Activated CD4-positive, CD25-positive, alpha-beta regulatory T cell treated with anti-CD3 and anti-CD28 coated beads, Interleukin-2, amount 50 U/mL, for 16 hours (primary cell): ENCODE data around the gene CD207.
"Not testable (repeated sequence)": the region's sequence is repeated elsewhere in the genome, so short reads cannot be mapped to it uniquely, and the experiment has no call there.

Experiments
- DNase-seq: peaks from one replicate; pipeline ENCODE4 v3.0.0-alpha.2; 2020; ENCODE audit warnings: low read depth, low spot score

CD207 gene

DNA sequence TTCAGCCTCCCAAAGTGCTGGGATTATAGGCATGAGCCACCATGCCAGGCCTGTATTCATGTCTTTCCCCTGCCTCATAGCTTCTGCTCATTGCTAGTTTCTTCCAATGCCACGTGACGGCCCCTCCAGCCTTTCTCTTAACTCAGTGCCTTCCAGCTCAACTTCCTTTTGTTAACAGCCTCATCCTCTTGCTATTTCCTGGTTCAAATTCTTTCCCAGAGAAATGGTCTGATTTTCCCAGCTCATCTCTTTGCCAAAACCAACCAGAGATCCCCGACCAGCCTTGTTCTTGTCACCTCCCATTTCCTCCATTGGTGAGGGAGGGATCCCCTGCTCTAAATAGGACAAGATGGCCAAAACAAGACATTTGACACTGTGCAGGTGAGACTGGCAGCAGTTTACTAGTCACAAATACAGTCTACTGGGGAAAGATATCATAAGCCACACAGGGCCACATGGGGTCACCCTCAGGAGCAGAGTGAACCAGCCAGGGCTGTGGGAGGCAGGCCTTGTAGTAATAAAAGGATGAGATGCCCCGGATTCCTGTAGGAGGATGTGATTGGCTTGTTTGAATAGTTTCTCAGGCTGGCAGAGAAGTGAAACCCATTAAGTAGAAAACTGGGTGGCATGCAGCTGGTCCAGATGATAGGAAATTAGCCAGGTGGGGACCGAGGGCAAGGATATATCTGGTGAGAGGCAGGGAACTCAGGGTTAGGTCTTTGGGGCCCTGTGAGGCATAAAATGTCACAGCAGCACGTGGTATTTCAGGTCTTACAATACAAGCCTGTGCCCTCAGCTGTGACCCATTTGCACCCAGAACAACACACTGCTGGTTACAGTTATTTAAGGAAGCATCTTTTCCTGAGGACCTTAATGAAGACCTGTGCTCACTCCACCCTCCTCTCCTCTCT, 6.4 kb downstream of the CD207 start:
- DNase-seq, result no peak

DNA sequence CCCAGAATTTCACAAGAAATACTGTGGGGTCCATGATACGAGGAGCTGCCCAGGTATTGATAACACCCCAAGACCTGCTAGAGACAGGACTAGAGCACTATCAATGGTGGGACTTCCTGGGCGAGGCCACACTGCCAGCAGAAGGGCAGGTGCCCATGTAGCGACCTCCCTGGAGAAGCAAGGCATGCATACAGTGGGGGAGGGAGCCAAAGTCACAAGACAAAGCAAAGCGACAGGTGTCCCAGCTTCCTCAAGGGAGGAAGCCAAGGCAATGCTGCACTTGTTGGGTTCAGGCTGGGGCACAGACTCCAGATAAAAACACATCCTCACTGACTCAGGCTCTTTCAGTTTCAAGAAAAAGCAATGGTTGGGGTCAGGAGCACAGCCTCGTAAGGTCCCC, 7.5 kb downstream of the CD207 start:
- DNase-seq, result no peak

DNA sequence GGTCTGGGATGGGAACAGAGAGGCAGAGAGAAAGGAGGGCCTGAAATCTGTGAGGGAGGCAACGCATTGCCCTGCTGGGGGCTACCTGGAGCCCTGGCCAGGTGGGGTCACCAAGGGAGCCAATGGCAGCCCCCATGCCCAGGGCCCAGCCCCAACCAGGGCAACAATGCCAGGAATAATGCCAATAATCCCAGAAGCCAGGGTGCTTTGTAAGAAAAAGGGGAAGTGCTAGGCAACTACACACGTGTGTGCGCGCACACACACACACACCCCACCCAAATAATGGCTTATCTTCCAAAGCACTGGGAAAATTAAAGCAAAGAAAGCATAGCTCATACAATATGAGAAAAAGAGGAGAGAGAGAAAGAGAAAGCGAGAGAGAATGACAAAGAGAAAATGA, 8.2 kb downstream of the CD207 start:
- no peak for DNase-seq

DNA sequence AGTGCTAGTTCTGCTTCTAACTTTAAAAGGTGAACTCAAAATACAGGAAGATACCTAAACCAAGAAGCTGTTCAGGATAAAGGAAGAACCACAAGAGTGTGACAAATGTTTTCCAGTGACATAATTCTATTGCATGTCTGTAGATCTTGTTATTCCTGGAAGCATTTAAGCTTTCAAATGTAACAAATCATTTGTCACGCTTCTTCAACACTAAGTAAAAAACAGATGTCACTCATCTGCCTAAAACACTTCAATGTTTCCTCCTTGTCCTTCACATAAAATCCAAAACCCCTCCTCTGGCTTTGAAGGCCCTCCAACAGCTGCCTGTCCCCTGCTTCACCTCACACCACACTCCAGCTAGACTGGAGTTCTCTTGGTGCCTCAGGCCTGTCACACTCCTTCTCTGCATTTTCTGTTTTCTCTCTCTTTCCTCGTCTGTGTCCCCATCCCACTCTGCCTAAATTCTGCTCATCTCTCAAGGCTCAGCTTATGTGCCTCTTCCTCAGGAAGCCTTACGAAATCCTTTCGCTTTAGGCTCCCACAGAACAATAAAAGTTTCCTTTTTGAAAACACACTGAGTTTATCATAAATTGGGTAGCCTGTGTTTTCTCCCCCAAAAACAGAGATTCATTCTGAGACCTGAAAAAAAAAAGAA, 8.8 kb downstream of the CD207 start:
- DNase-seq, result no peak

DNA sequence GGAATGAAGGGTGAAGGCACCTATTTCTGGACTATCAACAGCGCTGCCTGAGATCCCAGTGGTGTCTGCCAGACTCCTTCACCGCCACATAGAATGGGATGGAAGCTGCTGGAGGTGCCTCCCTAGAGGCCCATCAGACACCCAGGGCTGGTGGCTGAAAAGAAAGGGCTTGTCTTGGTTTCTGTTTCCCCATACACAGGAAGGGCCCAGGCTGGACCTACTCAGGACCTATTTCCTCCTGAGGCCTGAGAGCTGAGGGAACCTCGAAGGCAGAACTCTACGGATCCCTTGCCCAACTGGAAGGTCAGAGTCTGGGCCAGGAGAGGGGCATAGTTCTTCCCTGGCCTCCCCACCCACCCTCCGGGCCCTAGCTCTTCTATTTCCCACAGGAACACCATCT, 12.4 kb downstream of the CD207 start:
- DNase-seq, result no peak

DNA sequence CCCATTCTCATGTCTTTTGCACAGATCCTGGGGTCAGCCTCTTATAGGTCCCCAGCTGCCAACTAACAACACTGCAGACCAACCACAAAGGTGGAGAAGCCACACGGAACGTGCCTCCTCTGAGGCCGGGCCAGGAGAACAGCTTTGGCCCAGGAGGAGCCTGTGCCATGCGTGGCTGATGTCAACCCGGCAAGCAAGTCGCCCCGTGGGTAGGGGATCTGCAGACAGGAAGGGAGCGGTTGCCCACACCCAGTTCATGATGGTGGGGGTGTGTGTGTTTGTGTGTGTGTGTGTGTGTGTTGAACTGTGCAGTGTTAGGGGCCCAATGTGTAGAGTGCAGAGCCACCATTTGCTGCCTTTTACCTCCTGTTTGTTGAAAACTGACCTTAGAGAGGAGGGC, 12.8 kb downstream of the CD207 start:
- no peak for DNase-seq

DNA sequence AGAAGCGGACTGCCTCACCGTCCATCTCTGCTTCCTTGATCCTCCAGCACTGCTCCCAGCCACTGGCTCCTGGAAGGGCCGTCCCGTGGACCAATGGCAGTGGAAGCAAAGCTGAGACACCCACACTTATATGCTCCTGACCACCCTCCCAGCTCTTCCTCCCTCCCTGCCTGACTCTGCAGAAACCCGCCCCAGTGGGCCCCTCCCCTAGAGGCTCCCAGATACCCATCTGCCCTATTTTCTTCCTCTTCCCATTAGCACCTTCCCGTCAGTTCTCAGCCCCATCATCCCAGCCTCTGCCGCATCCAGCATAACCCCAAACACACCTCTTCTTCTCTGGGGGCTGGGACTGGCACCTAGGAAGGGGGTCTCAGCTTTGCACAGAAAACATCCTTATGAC, 15.1 kb downstream of the CD207 start, which contains the start of gene CLEC4F:
CLEC4F (minus strand) TSS at position 101 of the 400 bp plus-strand sequence; CDS start at position 25, 76 bp downstream.
- DNase-seq, result no peak

DNA sequence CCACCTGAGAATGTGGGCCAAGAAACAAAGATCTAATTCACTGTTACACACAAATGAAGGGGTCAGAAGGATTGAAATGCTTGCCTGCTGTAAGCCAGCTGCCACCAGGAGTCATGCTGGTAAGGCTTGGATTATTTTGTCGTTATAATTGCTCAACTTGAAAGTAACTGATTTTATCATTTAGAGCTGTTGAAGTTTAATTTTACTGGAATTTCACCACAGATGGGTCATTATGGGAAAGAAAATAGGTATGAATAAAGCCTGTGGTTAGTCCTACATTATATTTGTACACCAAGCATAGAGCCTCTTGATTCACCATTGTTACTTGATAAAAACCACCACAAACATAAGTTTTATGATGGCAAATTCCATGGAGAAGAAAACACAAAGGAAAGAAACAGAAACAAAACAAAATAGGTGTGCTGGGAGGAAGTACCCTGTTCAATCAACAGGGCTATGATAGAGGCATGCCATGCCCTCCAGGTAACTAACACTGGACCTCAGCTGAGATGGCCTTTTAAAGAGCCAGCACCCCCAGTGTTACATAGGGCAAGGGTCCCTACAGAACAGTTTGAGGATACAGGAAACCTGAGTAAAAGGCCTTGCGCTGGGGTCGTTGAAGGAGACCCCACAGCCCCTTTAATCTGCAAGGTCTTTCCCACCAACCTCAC, 18.2 kb downstream of the CD207 start:
- no peak for DNase-seq

DNA sequence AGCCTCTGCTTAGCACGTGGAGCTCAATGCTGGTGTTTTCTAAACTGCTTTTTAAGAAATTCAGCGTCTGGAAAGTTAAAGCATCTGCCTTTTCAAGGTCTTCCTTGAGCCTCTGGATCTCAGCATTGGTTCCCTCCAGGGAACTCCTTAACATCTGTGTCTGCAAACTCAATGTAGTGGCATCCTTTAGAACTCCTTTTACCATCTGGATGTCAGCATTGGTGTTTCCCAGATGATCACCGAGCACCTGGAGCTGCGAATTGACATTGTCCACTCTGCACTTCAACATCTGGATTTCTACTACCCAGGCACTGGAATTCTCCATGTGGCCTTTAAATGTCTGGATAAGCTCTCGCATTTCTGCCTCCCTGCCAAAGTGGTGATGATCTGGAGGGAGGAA, 18.9 kb downstream of the CD207 start:
- DNase-seq, result no peak

DNA sequence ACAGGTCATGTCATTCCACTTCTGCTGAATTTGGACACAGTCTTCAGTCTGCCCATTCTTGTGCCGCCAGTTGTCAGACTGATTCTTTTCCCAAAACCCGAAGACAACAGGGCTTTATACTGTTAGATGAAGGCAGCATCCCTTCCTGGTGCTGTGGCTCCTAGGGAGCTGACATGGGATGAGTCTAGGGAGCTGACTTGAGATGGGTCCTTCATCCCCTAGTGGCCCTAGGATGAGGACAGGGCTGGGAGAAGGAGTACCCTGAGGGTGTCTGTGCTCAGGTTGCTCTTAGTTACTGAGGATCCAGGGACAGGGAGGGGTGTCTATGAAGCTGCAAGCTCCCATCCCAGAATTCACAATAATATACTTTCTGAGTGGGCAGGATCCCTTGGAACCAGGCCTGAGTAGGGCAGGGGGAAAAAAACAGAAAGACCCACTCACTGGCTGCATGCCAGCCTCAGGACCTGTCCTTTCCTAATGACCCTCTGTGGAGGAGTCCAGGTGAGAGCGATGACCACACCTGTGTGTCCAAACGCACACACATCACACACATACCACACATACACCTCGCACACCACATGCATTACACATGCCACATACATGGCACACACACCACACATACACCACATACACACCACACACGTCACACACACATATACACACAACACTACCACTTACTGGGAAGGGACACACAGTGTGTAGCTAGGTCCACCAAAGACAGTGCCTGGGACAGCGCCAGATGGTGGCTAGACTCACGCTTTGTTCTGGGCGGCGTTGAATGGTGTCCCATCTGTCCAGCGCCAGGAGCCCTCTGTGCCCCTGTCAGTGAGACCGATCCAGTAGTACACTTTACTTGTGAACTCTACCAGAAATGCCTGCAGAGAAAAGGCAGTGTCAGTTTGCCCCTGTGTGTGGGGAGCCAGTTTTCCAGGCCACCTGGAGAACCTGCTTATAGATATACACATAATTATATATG, 26.3 kb downstream of the CD207 start:
- DNase-seq, result no peak

DNA sequence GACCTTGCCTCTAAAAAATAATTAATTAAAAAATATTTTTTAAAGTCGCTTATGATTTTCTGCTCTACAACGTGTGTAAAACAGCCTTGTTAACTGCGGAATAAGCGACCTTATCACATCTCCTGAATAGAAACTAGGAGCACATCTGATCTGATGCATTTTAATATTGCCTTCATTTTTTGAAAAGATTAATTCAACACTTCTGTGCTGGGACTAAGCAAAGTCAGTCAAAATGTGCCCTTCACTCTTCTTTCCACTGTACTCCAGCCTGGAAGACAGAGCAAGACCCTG, 27.8 kb downstream of the CD207 start:
- DNase-seq, result no peak

DNA sequence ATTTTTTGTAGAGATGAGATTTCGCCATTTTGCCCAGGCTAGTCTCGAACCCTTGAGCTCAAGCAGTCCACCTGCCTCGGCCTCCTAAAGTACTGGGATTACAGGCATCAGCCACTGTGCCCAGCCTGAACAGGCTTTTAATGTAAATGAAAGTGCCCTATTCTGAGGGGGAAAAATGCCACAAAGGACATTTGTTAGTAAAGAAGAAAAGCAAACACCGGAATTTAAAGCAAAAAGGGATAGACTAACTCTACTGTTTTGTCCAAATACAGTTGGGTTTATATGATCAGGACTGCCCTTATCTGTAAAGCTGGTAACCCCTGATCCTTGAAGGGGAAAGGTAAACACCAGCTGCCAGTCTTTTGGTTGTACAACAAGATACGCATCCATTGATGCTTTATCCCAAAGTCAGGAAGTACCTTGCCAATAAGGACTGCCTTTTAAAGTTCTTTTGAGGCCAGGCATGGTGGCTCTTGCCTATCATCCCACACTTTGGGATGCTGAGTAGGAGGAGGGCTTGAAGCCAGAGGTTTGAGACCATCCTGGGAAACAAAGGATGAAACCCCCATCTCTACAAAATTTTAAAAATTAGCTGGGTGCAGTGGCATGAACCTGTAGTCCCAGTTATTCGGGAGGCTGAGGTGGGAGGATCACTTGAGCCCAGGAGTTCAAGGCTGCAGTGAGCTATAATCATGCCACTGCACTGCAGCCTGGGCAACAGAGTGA, 28.4 kb downstream of the CD207 start:
- DNase-seq, result no peak

DNA sequence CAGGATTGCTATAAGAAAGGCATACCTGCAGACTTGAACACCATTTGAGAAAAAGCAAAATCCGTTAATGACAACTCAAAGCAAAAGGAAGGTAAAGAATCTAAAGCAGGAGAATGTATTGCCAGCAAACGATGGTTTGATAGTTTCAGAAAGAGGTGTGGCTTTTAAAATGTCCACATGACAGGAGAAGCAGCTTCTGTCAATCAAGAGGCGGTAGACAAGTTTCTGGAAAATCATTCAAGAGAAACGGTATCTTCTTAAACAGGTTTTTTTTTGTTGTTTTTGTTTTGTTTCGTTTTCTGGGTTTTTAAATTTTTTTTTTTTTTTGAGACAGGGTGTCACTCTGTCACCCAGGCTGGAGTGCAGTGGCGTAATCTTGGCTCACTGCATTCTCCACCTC, 29.0 kb downstream of the CD207 start:
- DNase-seq, result no peak

DNA sequence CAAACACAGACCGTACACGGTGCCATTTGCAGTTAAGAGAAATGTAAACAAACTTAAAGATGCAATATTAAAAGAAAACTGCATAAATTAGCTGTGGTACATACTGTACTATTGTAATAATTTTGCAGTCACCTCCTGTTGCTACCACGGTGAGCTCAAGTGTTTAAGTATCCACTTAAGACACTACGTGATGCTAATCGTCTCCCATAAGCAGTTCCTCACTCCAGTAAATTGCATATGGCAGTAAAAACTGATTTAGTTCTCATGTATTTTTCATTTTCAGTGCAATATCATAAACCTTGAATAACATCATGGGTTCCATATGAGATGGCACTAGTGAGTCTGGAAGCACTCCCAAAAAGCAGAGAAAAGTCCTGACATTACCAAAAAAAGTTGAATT, 29.6 kb downstream of the CD207 start:
- DNase-seq, result no peak

DNA sequence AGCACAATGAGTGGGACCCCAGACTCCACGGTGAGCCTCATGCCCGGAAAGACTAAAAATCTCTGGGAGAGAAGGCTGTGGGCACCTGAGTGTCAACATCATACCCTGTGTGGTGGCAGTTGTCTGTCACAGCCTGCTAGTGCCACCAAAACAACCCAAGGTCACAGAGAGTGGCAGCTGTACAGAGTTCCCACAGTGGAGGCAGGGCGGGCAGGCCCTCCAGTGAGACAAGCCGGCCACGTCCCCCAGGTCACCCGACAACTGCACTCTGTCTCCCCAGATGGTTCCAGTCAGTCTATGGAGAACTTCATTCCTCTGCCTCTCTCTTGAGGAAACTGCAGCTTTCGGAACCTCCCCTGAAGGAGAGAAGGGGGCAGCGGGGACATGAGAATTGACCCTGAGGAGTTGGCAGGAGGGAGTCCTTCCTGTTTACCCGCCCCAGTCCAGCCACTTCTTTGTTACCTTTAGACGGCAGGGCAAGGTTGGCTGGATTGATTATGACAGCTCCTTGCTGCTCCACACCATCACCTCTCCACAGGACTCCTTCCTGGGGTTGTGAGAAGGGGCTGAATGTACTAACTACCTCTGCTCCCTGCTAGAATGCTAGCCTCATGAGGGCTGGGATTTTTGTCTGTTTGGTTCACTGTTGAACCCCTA, 33.9 kb downstream of the CD207 start:
- DNase-seq, result no peak

DNA sequence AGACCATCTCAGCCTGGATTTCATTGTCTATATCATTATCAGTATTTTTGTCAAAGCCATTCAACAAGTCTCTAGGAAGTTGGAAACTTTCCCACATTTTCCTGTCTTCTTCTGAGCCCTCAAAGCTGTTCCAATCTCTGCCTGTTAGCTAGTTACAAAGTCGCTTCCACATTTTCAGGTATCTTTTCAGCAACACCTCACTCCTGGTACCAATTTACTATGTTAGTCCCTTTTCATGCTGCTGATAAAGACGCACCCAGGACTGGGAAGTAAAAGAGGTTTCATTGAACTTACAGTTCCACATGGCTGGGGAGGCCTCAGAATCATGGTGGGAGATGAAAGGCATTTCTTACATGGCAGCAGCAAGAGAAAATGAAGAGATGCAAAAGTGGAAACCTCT, 35.9 kb downstream of the CD207 start:
- DNase-seq, result no peak

DNA sequence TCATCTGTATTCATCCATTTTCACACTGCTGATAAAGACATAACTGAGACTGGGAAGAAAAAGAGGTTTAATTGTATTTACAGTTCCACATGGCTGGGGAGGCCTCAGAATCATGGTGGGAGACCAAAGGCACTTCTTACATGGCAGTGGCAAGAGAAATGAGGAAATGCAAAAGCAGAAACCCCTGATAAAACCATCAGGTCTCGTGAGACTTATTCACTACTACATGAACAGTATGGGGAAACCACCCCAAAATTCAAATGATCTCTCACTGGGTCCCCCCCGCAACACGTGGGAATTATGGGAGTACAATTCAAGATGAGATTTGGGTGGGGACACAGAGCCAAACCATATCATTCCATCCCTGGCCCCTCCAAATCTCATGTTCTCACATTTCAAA, 37.6 kb downstream of the CD207 start:
- DNase-seq, result not testable (repeated sequence)

DNA sequence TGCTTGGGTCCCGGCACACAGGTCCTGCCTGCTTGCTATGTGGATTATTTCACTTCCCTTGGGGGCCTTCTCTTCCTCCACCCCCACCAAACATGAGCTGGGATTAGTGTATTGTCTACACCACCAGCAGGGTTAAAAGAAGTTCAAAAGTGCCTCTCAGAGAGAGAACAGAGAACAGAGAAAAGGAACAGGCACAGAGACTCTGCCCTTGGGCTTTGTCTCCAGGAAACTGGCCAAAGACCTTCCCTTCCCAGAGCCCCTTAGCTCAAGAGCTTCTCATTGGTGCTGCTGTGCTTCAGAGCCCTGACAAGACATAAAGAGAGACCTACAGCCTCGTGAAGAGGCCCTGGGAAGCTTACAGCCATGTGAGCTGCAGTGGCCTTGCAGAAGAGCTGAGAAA, 38.1 kb downstream of the CD207 start:
- DNase-seq, result no peak

DNA sequence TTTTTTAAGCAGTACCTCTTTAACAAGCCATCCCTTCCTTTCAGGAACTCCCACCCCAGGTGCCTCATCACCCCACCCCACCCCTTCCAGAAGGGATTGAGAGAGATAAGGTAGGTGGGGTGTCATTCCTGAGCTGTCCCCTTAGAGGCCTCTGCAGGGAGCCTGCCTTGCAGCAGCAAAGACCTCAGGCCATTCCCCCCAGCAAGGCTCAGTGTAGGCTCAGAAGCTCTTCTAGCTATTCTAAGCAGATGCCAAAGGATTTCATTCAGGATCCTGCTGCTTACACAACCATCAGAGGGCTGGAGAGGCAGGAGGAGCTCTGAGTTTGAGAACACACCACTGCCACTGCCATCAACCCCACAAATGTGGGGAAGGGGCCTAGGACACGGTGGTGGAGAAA, 39.4 kb downstream of the CD207 start:
- no peak for DNase-seq
